ENCODE results near the gene ABR.

The ABR gene

DNA sequence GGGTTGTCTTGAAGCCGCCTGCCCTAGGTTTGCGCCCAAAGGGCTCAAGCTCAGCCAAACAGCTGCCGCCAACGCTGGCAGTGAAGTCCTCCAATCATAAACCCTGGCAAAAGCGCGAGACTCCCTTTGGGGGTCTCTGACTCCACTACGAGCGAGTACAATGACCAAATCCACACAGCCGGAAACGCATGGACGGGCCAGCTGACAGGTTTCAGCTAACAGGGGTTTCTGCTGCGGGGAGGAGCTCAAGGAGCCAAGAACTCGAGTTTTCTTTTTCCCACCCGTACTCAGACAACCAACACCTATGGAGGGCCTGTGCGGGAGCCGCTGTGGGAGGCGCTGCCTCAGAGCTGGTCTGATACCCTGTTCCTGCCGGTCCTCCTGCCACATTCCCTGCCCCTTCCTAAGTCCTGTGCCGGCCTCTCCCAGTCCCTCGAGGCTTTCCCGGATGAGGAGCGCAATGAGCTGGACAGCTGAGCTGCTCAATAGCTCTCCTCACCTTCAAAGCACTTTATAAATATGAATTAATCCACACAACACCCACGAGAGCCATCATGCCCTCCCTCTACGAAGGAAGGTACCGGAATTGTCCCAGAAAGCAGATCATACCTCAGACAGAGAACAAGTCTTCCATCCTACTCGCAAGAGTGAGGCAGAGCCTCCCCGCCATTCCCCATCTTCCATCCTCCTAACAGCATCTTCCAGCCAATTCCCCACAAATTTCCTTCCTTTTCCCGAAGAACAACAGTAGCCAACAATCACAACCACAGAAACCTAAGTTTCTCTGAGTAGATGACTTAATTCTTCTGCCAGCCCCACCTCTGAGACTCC, 6.1 kb downstream of the ABR start:
- intact Hi-C loops (cut with micrococcal nuclease) = no loop called here
- Mint-ChIP-seq H3K27ac (no peak overlapping the region), H3K36me3 (ENCODE audit: low read depth) (peaks cover 44% of the 10 kb centered on the region), H3K4me1 (ENCODE audit: low read depth) (peaks cover 89% of the 10 kb centered on the region), H3K4me3 (no peak overlapping the region), H3K9me3 (no peaks in the 10 kb centered on the region), H3K27me3 (no peaks in the 10 kb centered on the region)

GRCh38 chr17:1171953-1172352, 7.8 kb downstream of the ABR start:
- Mint-ChIP-seq H3K4me1 (ENCODE audit: low read depth) (peaks cover 88% of the 10 kb centered on the region), H3K4me3 (no peak overlapping the region), H3K27ac (no peak overlapping the region), H3K36me3 (ENCODE audit: low read depth) (peaks cover 51% of the 10 kb centered on the region), H3K9me3 (no peaks in the 10 kb centered on the region), H3K27me3 (no peaks in the 10 kb centered on the region)
- intact Hi-C loops (cut with micrococcal nuclease) = no loop called here

- H3K9me3 Mint-ChIP-seq = no peaks in the 10 kb centered on the region
- no peak overlapping the region for H3K27ac Mint-ChIP-seq
- intact Hi-C loops (cut with micrococcal nuclease) = no loop called here
- H3K4me3 Mint-ChIP-seq = no peak overlapping the region
- H3K36me3 Mint-ChIP-seq (ENCODE audit: low read depth) = peaks cover 55% of the 10 kb centered on the region
- no peaks in the 10 kb centered on the region for H3K27me3 Mint-ChIP-seq
- peaks cover 86% of the 10 kb centered on the region for H3K4me1 Mint-ChIP-seq (ENCODE audit: low read depth)
These were observed 9.0 kb downstream of the ABR start for GRCh38 chr17:1170739-1171138.

DNA sequence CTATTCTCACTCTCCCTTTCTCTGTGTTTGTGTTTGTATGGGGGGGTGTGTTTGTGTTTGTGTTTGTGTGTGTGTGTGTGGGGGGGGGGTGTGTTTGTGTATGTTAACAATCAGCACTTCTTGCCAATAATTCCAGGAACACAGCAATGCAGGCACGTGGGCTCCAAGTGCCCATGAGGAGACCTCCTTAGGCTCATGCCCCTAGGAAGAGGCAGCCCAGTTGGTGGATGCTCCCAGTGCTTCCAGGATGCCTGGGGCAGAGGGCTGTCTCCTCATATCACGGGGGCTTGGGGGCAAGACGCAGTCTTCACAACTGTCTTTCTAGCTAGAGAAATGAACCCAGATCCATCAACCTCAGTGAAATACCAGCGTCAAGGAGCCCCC, 9.9 kb downstream of the ABR start:
- intact Hi-C loops (cut with micrococcal nuclease) = no loop called here
- Mint-ChIP-seq H3K4me3 (no peak overlapping the region), H3K27ac (no peak overlapping the region), H3K9me3 (no peaks in the 10 kb centered on the region), H3K4me1 (ENCODE audit: low read depth) (peaks cover 80% of the 10 kb centered on the region), H3K36me3 (ENCODE audit: low read depth) (peaks cover 47% of the 10 kb centered on the region), H3K27me3 (no peaks in the 10 kb centered on the region)

GRCh38 chr17:1169221-1169928, 10.4 kb downstream of the ABR start:
- H3K36me3 Mint-ChIP-seq (ENCODE audit: low read depth) = peaks cover 47% of the 10 kb centered on the region
- intact Hi-C loops (cut with micrococcal nuclease) = no loop called here
- H3K9me3 Mint-ChIP-seq = no peaks in the 10 kb centered on the region
- H3K27me3 Mint-ChIP-seq = no peaks in the 10 kb centered on the region
- H3K27ac Mint-ChIP-seq = no peak overlapping the region
- no peak overlapping the region for H3K4me3 Mint-ChIP-seq
- H3K4me1 Mint-ChIP-seq (ENCODE audit: low read depth) = peaks cover 80% of the 10 kb centered on the region

DNA sequence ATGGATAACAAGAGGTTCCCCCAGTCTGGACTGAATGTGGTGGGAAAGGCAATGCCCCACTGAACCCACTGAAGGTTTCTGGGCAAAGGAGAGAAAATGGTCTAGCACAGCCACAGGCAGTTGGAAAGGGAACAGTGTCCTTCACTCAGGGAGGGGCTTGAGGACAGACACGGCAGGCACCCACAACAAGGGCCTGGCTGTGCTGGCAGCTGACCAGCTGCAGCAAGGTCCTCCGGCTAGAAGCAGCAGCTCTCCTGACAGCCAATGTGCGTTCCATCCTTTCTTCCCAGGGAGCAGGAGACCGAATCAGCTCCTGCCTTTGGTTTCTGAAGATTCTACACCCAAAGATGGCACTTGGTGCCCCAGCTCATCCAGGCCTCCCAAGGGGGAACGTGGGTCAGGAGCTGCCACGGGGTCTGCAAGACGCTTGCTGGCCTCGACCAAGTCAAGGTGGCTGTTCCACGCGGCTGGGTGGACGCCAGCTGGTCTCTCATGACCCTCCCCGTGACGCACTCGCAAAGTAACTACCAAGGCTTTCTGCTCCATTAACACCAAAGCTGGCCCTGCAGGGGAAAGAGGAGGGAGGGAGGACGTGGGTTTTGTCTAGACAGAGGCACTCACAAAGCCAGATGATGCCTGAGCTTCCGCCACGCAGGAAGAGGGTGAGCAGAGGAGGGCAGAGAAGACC, 11.1 kb downstream of the ABR start:
- H3K4me1 Mint-ChIP-seq (ENCODE audit: low read depth) = peaks cover 75% of the 10 kb centered on the region
- intact Hi-C loops (cut with micrococcal nuclease) = no loop called here
- H3K36me3 Mint-ChIP-seq (ENCODE audit: low read depth) = peaks cover 47% of the 10 kb centered on the region
- no peaks in the 10 kb centered on the region for H3K9me3 Mint-ChIP-seq
- no peaks in the 10 kb centered on the region for H3K27me3 Mint-ChIP-seq
- no peak overlapping the region for H3K4me3 Mint-ChIP-seq
- H3K27ac Mint-ChIP-seq = no peak overlapping the region

- Mint-ChIP-seq H3K4me3 (no peak overlapping the region), H3K27me3 (no peaks in the 10 kb centered on the region), H3K36me3 (ENCODE audit: low read depth) (peaks cover 61% of the 10 kb centered on the region), H3K4me1 (ENCODE audit: low read depth) (peaks cover 57% of the 10 kb centered on the region), H3K9me3 (no peaks in the 10 kb centered on the region), H3K27ac (no peak overlapping the region)
- intact Hi-C loops (cut with micrococcal nuclease) = no loop called here
These were observed 13.5 kb downstream of the ABR start for GRCh38 chr17:1166276-1166675.

GRCh38 chr17:1165836-1166235, 13.9 kb downstream of the ABR start:
- Mint-ChIP-seq H3K27ac (no peak overlapping the region), H3K27me3 (no peaks in the 10 kb centered on the region), H3K36me3 (ENCODE audit: low read depth) (peaks cover 57% of the 10 kb centered on the region), H3K9me3 (no peaks in the 10 kb centered on the region), H3K4me3 (no peak overlapping the region), H3K4me1 (ENCODE audit: low read depth) (peaks cover 57% of the 10 kb centered on the region)
- intact Hi-C loops (cut with micrococcal nuclease) = no loop called here

- H3K27me3 Mint-ChIP-seq = no peaks in the 10 kb centered on the region
- no peak overlapping the region for H3K4me3 Mint-ChIP-seq
- intact Hi-C loops (cut with micrococcal nuclease) = no loop called here
- no peak overlapping the region for H3K27ac Mint-ChIP-seq
- peaks cover 59% of the 10 kb centered on the region for H3K4me1 Mint-ChIP-seq (ENCODE audit: low read depth)
- H3K36me3 Mint-ChIP-seq (ENCODE audit: low read depth) = peaks cover 59% of the 10 kb centered on the region
- no peaks in the 10 kb centered on the region for H3K9me3 Mint-ChIP-seq
These were observed 14.7 kb downstream of the ABR start for GRCh38 chr17:1164935-1165556.

DNA sequence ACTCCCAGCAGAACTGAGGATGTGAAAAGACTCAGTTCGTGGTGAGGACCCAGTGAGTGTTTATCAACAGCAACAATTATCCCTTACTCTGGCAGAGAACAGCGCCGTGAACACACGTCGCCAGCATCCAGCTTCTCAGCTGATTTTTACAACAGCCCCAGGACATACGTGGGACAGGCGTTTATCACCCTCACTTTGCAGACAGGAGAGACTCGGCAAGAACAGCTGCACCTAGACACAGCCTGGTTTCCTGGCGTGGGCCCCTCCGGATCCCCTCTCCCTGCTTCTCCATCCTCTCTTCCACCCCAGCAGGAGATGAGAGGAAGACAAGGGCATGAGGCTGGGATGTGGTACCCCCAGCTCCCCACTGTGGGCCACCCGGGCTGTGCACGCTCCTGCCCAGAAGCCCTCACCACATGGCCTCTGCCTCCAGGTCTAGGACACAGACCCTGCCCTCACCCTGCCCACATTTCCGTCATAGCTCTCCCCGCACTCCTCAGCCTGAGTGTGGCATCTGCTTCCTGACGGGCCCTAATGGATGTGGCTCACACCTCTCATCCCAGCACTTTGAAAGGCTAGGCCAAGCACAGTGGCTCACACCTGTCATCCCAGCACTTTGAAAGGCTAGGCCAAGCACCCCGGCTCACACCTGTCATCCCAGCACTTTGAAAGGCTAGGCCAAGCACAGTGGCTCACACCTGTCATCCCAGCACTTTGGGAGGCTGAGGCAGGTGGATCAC, 17.5 kb downstream of the ABR start:
- no peaks in the 10 kb centered on the region for H3K27me3 Mint-ChIP-seq
- H3K4me1 Mint-ChIP-seq (ENCODE audit: low read depth) = peaks cover 50% of the 10 kb centered on the region
- no peak overlapping the region for H3K27ac Mint-ChIP-seq
- H3K9me3 Mint-ChIP-seq = peaks cover 9% of the 10 kb centered on the region
- no peak overlapping the region for H3K4me3 Mint-ChIP-seq
- H3K36me3 Mint-ChIP-seq (ENCODE audit: low read depth) = peaks cover 63% of the 10 kb centered on the region
- intact Hi-C loops (cut with micrococcal nuclease) = no loop called here

GRCh38 chr17:1160591-1161390, 19.0 kb downstream of the ABR start:
- no peaks in the 10 kb centered on the region for H3K27me3 Mint-ChIP-seq
- peak overlapping the region; percentile 58 for H3K27ac Mint-ChIP-seq
- peaks cover 9% of the 10 kb centered on the region for H3K9me3 Mint-ChIP-seq
- H3K4me3 Mint-ChIP-seq = no peak overlapping the region
- intact Hi-C loops (cut with micrococcal nuclease) = no loop called here
- peaks cover 64% of the 10 kb centered on the region for H3K36me3 Mint-ChIP-seq (ENCODE audit: low read depth)
- peaks cover 40% of the 10 kb centered on the region for H3K4me1 Mint-ChIP-seq (ENCODE audit: low read depth)

DNA sequence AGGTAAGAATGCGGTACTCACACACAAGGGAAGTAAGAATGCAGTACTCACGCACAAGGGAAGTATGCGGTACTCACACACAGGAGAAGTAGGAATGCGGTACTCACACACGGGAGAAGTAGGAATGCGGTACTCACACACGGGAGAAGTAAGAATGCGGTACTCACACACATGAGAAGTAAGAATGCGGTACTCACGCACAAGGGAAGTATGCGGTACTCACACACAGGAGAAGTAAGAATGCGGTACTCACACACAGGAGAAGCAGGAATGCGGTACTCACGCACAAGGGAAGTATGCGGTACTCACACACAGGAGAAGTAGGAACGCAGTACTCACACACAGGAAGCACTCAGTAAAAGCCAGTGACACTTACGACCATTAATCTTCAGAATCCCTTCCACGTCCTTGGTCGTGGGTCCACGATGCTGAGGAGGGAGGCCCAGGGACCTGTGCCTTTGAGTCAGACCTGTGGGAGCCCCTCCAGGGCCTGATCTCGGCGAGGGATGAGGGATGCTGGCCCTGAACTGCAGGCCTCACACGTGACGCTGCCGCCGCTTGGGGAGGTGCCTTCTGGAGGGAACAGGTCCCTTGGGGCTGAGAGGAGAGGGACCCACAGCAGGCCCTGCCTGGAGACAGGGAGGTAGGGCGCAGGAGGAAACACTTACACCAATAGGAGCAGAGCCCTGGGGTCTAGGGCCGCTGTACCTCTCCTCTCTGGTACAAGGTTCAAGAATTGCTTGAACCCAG, 20.2 kb downstream of the ABR start:
- Mint-ChIP-seq H3K27me3 (no peaks in the 10 kb centered on the region), H3K27ac (peak overlapping the region; percentile 58), H3K36me3 (ENCODE audit: low read depth) (peaks cover 76% of the 10 kb centered on the region), H3K9me3 (peaks cover 9% of the 10 kb centered on the region), H3K4me3 (no peak overlapping the region), H3K4me1 (ENCODE audit: low read depth) (peaks cover 52% of the 10 kb centered on the region)
- intact Hi-C loops (cut with micrococcal nuclease) = no loop called here

Data from dendritic cell treated with granulocyte-macrophage colony-stimulating factor and Interleukin-4, amounts not matched to agents 40 ng/mL and 50 ng/mL, for 4 days (primary cell).